Muscle of arm (tissue), 12 donors: ENCODE results near the gene DCDC2B. TPM values are rescaled to one million over a fixed set of nuclear protein-coding genes. Genes with fewer than 3 reads are reported as not detected.
"Not testable (repeated sequence)": the region's sequence is repeated elsewhere in the genome, so short reads cannot be mapped to it uniquely, and the experiment has no call there.

ENCODE experiments used
- DNase-seq: peaks from one replicate; pipeline ENCODE4 v3.0.0-alpha.2; 2013
- polyA plus RNA-seq, 12 donors: library from polyadenylated mRNA; unstranded; fragments of 120-200 nt; gene quantifications; one replicate each; pipeline ENCODE4 v1.2.1, GENCODE V29; 2013; ENCODE audit not compliant: insufficient read length in 12 of 12

Gene DCDC2B
- polyA plus RNA-seq, 12 donors = 0.17 to 1.3 (median 0.47) TPM; not detected in 2

DNA sequence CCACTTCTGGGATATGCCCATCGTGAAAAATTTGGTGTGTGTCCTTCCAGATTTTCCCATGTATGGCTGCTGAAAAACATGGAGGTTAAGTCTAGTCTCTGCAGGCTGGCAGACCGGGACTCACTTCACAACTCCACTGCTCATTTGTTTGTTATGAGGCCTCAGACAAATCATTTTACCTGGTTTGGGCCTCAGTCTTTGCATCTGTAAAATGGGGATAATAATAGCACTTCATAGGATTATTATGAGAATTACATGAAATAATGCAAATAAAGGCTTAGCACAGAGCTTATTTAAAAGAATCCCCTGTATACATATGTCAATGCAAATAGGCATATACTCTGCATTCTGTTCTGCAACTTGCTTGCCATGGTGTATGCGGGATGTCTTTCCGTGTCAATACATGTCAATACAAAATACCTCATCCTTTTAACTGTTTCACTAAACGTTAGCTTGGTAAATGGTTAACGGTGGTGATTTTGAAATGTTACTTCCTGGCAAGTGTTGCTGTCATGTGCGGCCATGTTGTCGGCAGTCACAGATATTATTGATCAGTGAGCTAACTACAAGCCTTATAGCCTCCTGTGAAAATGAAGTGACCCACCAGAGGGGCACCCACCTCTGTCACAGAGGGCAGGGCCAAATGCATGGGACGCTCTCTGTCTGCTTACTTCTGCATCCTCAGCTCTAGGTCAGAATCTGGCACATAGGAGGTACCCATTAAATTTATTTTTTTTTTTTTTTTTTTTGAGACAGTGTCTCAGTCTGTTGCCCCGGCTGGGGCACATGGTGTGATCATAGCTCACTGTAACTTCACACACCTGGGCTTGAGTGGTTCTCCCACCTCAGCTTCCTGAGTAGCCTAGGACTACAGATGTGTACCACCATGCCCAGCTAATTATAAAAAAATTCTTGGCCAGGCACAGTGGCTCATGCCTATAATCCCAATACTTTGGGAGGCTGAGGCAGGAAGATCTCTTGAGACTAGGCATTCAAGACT is 46.5 kb downstream of the DCDC2B start:
- no peak for DNase-seq

GRCh38 chr1:32256473-32257226 is 47.8 kb downstream of the DCDC2B start:
- DNase-seq = no peak

- no peak for DNase-seq
Measured at GRCh38 chr1:32257227-32257508, 48.3 kb downstream of the DCDC2B start.

- DNase-seq = not testable (repeated sequence)
Measured at GRCh38 chr1:32263236-32263593, 54.3 kb downstream of the DCDC2B start.

- DNase-seq = no peak
Measured at GRCh38 chr1:32263744-32264143, 54.9 kb downstream of the DCDC2B start.

Other genes starting within 250 kb of the DCDC2B start
- gene KHDRBS1, start 195.2 kb upstream of the DCDC2B start, polyA plus RNA-seq = 100 to 1,000 TPM in 11 of 12 donors, not detected in 1; 131 to 170 (median 142) TPM
- 10 to 100 TPM in 10 of 12 donors, 1 to 10 TPM in 1, not detected in 1; 7.2 to 21.3 (median 14.0) TPM for gene TMEM39B, start 136.2 kb upstream of the DCDC2B start, polyA plus RNA-seq
- gene KPNA6, start 101.0 kb upstream of the DCDC2B start, polyA plus RNA-seq = 10 to 100 TPM; 23.1 to 79.2 (median 29.4) TPM
- 100 to 1,000 TPM in 1 of 12 donors, 10 to 100 TPM in 11; 23.8 to 173 (median 35.3) TPM for gene TXLNA, start 29.4 kb upstream of the DCDC2B start, polyA plus RNA-seq
- 10 to 100 TPM in 11 of 12 donors, not detected in 1; 20.2 to 82.0 (median 42.3) TPM for gene CCDC28B, start 8.5 kb upstream of the DCDC2B start, polyA plus RNA-seq
- gene IQCC, start 3.4 kb upstream of the DCDC2B start, polyA plus RNA-seq = 1 to 10 TPM in 10 of 12 donors, not detected in 2; 2.4 to 4.9 (median 2.7) TPM
- gene TMEM234, start 13.3 kb downstream of the DCDC2B start, polyA plus RNA-seq = 10 to 100 TPM in 4 of 12 donors, 1 to 10 TPM in 6, not detected in 2; 7.8 to 19.5 (median 9.4) TPM
- gene EIF3I, start 13.3 kb downstream of the DCDC2B start, polyA plus RNA-seq = 100 to 1,000 TPM in 10 of 12 donors, 10 to 100 TPM in 1, not detected in 1; 71.5 to 178 (median 160) TPM
- gene FAM167B, start 38.1 kb downstream of the DCDC2B start, polyA plus RNA-seq = 1 to 10 TPM in 10 of 12 donors, not detected in 2; 3.2 to 5.1 (median 3.8) TPM
- 1 to 10 TPM in 3 of 12 donors, under 1 TPM in 7, not detected in 2; 0.49 to 4.2 (median 0.69) TPM for gene LCK, start 42.2 kb downstream of the DCDC2B start, polyA plus RNA-seq
- 10 to 100 TPM in 11 of 12 donors, not detected in 1; 34.9 to 80.1 (median 45.8) TPM for gene HDAC1, start 83.0 kb downstream of the DCDC2B start, polyA plus RNA-seq
- gene MARCKSL1, start 127.1 kb downstream of the DCDC2B start, polyA plus RNA-seq = 100 to 1,000 TPM in 11 of 12 donors, not detected in 1; 125 to 326 (median 152) TPM
- 10 to 100 TPM in 1 of 12 donors, 1 to 10 TPM in 9, not detected in 2; 3.2 to 11.1 (median 4.3) TPM for gene FAM229A, start 153.4 kb downstream of the DCDC2B start, polyA plus RNA-seq
- gene TSSK3, start 153.4 kb downstream of the DCDC2B start, polyA plus RNA-seq = 1 to 10 TPM in 10 of 12 donors, not detected in 2; 1.2 to 6.5 (median 2.9) TPM
- 10 to 100 TPM in 11 of 12 donors, not detected in 1; 33.3 to 46.7 (median 41.6) TPM for gene BSDC1, start 185.4 kb downstream of the DCDC2B start, polyA plus RNA-seq